Esophagus (tissue), 2 donors: ENCODE measurements around the gene SLC34A2. TPM values are rescaled to one million over a fixed set of nuclear protein-coding genes. Genes with fewer than 3 reads are reported as not detected.
"Not testable (repeated sequence)": the region's sequence is repeated elsewhere in the genome, so short reads cannot be mapped to it uniquely, and the experiment has no call there.

Source experiments
- H3K27ac ChIP-seq, 2 donors: one replicate each; pipeline ENCODE4 v1.5.1; 2013; ENCODE audit warnings: low read depth in 2 of 2, mild to moderate bottlenecking in 2 of 2, inconsistent platforms in 1 of 2, low read length in 1 of 2, moderate library complexity in 1 of 2
- H3K27me3 ChIP-seq, 2 donors: one replicate each; pipeline ENCODE4 v1.6.1; 2013; ENCODE audit warnings: low read length in 2 of 2, control low read depth in 1 of 2, mild to moderate bottlenecking in 1 of 2; ENCODE audit not compliant: insufficient read depth in 2 of 2, control insufficient read depth in 1 of 2
- H3K36me3 ChIP-seq, 2 donors: one replicate each; pipeline ENCODE4 v1.6.1; 2013; ENCODE audit warnings: low read length in 1 of 2; ENCODE audit not compliant: control insufficient read depth in 2 of 2, insufficient read depth in 2 of 2
- H3K4me1 ChIP-seq, 2 donors: one replicate each; pipeline ENCODE4 v1.6.1; 2013; ENCODE audit warnings: low read length in 1 of 2; ENCODE audit not compliant: control insufficient read depth in 2 of 2, insufficient read depth in 2 of 2
- H3K4me3 ChIP-seq, 2 donors: one replicate each; pipeline ENCODE4 v1.5.1; 2013; ENCODE audit warnings: low read length in 2 of 2, mild to moderate bottlenecking in 2 of 2, low read depth in 1 of 2, moderate library complexity in 1 of 2
- H3K9me3 ChIP-seq, 2 donors: one replicate each; pipeline ENCODE4 v1.6.1; 2013; ENCODE audit warnings: mild to moderate bottlenecking in 2 of 2, low read depth in 1 of 2, low read length in 1 of 2, moderate library complexity in 1 of 2; ENCODE audit not compliant: control insufficient read depth in 2 of 2, insufficient read depth in 1 of 2
- WGBS, 2 donors: extraction: QIAGEN DNeasy Blood & Tissue Kit; methylation state at CpG; one replicate each; pipeline ENCODE4 v1.1.7; 2013; 5-methylcytosine and 5-hydroxymethylcytosine counted together
- polyA plus RNA-seq, 2 donors: library from polyadenylated mRNA; stranded (reverse); fragments of 200-250 nt; gene quantifications; one replicate each; pipeline ENCODE4 v1.2.3, GENCODE V29; 2013
- donor health status: healthy with polysubstance abuse.
- donor health status: Bipolar disorder and iron deficiency.

Gene SLC34A2, protein sequence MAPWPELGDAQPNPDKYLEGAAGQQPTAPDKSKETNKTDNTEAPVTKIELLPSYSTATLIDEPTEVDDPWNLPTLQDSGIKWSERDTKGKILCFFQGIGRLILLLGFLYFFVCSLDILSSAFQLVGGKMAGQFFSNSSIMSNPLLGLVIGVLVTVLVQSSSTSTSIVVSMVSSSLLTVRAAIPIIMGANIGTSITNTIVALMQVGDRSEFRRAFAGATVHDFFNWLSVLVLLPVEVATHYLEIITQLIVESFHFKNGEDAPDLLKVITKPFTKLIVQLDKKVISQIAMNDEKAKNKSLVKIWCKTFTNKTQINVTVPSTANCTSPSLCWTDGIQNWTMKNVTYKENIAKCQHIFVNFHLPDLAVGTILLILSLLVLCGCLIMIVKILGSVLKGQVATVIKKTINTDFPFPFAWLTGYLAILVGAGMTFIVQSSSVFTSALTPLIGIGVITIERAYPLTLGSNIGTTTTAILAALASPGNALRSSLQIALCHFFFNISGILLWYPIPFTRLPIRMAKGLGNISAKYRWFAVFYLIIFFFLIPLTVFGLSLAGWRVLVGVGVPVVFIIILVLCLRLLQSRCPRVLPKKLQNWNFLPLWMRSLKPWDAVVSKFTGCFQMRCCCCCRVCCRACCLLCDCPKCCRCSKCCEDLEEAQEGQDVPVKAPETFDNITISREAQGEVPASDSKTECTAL
- under 1 TPM; 0.12 to 0.14 TPM for polyA plus RNA-seq

DNA sequence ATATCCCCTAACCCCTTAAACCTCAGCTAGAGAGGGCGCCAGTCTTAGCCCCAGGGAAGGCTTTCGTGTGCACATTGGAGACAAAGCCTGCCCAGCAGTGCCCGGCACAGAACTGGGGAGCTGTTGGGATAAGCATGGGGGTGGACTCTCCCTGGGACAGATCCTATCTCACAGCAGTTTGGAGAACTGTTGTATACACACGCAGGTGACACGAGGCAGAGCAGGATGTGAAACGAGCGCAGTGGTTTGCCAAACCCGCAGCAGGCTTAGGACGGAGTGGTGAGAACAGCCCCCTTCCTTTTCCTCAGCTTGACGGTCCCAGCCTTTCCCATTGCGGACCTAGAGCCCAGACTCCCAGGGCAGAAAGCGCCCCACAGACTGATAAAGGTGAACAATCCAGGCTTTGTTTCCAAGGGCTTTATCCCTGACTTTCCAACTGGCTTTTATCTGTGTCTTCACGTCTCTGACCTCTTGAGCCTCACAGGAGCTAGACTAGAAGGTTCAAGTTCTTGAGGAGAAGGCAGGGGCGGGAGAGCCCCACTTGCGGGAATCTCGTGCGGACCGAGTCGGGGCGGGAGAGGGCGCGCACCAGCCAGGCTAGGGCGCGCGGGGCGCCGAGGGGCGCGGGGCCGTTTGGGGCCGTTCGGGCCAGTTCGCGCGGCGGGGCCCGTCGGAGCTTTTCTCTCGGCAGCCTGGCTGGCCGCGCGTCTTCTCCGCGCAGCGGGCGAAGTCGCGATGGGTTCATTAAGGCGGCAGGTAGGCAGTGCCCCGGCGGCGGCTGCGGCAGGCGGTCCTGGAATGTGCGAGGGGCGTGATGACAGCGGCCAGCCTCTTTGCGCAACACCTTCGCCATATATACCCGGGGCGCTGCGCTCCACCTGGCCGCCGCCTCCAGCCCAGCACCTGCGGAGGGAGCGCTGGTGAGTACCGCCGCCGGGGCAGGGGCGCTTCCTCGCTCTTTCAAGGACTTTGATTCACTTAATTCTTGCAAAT, at the start of gene SLC34A2:
Gene SLC34A2 (plus strand): TSS at position 881 of the 993 bp plus-strand sequence. CDS start 6,650 bp downstream, outside the sequence.
- H3K27ac ChIP-seq = no peak within 1 kb of the TSS
- peaks cover 0 to 5% of the 10 kb centered on the region in 2 donors for H3K4me1 ChIP-seq
- no peaks in the 10 kb centered on the region for H3K9me3 ChIP-seq
- H3K4me3 ChIP-seq = peak within 1 kb of the TSS in 1 of 2 donors; percentile 7
- no peaks in the 10 kb centered on the region for H3K36me3 ChIP-seq
- 8 to 10% methylated on average over 67 to 71 of the region's 71 CpGs for WGBS, 2 donors
- H3K27me3 ChIP-seq = peaks cover 3 to 6% of the 10 kb centered on the region in 2 donors

DNA sequence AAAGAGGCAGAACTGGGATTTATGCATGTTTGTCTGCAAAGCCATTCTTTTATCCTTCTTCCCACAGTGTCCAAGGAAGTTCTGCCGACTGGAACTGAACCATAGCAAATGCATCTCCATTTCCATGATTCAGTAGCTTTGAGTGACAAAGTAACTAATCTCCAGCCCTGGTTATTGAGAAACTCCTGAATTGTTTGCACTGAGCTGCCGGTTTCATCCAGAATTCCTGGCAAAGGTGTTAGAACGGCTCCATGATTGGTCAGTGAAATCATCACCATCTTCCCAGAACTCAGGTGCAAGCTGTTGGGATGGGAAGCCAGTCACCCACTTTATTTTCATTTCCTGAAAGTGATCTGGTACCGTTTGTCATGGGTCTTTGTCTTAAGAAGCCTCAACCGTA, 47.0 kb upstream of the SLC34A2 start:
- H3K27me3 ChIP-seq = no peaks in the 10 kb centered on the region
- H3K27ac ChIP-seq = no peak overlapping the region
- no peaks in the 10 kb centered on the region for H3K36me3 ChIP-seq
- no peaks in the 10 kb centered on the region for H3K9me3 ChIP-seq
- H3K4me3 ChIP-seq = no peak overlapping the region
- 62 to 65% methylated on average over 5 of the region's 5 CpGs for WGBS, 2 donors
- H3K4me1 ChIP-seq = no peaks in the 10 kb centered on the region

DNA sequence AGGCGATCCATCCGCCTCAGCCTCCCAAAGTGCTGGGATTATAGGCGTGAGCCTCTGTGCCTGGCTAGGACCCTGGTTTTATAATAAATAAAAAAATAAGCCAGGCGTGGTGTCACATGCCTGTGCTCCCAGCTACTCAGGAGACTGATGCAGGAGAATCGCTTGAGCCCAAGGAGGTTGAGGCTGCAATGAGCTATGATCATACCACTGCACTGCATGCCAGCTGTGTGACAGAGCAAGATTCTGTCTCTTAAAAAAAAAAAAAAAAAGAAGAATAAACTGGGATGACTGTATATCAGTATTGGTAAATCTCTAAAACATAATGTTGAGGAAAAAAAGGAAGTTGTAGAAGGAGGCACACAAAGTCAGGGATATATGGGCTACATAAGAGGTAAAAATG, 45.7 kb upstream of the SLC34A2 start:
- Histone ChIP-seq H3K9me3 (no peaks in the 10 kb centered on the region), H3K27me3 (no peaks in the 10 kb centered on the region), H3K36me3 (no peaks in the 10 kb centered on the region), H3K4me1 (no peaks in the 10 kb centered on the region), H3K27ac (no peak overlapping the region), H3K4me3 (no peak overlapping the region)
- WGBS, 2 donors = 89 to 92% methylated on average over 5 of the region's 5 CpGs

DNA sequence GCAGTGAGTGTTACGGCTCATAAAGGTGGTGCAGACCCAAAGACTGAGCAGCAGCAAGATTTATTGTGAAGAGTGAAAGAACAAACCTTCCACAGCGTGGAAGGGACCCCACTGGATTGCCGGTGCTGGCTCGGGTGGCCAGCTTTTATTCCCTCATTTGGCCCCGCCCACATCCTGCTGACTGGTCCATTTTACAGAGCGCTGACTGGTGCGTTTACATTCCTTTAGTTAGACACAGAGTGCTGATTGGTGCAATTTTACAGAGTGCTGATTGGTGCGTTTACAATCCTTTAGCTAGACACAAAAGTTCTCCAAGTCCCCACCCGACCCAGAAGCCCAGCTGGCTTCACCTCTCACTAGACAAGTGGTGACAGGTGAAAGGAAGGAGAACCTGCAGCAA, 42.0 kb upstream of the SLC34A2 start:
- H3K36me3 ChIP-seq, H3K4me1 ChIP-seq, H3K9me3 ChIP-seq, H3K27me3 ChIP-seq, H3K27ac ChIP-seq, H3K4me3 ChIP-seq: not testable (repeated sequence)
- 83 to 84% methylated on average over 9 of the region's 9 CpGs for WGBS, 2 donors

DNA sequence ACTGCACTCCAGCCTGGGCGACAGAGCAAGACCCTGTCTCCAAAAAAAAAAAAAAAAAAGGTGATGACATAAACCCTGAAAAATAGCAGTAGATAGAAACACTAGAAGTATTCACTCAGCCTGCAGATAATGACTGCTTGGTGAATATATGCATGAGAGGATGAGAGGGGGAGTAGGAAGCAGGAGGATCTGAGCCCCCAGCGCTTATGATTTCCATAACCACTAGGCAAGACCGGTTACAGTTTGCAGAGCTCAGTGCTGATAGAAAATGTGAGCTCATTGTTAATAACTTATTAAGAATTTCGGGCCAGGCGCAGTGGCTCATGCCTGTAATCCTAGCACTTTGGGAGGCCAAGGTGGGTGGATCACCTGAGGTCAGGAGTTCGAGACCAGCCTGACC, 40.8 kb upstream of the SLC34A2 start:
- H3K36me3 ChIP-seq = no peaks in the 10 kb centered on the region
- H3K9me3 ChIP-seq = peaks cover 0 to 2% of the 10 kb centered on the region in 2 donors
- H3K27ac ChIP-seq = no peak overlapping the region
- H3K4me3 ChIP-seq = no peak overlapping the region
- 92 to 97% methylated on average over 4 to 6 of the region's 6 CpGs for WGBS, 2 donors
- no peaks in the 10 kb centered on the region for H3K27me3 ChIP-seq
- no peaks in the 10 kb centered on the region for H3K4me1 ChIP-seq

DNA sequence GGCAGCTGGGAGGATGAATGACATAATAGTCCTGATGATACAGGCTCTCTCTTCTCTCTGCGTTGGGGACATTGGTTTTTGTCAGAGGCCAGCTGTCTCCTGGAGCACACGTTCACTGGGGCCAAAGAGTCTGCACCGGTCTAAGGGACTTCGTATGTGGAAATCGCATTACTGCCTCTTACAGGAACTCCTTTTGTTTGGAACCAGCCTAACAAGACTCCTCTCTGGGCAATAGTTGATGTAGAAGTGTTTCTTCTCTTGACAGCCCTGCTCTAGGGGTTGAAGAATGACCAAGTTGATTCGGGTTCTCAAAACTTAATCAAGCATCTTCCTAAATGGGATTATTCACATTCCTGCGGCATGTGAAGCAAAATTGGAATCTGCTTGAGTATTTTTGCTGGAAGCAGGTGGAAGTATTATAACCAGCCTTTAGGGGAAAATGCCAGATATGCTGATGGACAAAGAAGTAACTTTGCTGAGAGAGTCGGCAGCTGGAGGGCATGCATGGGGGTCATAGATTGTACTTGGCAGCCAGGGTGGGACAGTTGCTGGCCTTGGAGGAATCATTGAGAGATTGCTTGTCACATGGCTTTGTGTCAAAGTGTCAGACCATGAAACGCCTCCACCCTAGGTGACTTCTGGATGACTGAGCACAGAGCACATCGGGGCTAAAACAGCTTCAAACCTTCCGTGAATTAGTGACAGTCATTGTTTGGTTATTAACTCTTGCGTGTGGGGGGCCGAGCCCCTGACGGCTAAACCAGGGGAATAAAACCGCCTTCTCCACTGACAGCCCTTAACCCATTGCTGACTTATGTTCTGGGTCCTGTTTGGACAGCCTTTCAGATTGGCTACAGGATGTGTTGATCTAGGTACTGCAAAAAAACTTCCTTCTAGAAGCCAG, 34.4 kb upstream of the SLC34A2 start:
- H3K4me1 ChIP-seq = no peaks in the 10 kb centered on the region
- H3K9me3 ChIP-seq = peaks cover 0 to 2% of the 10 kb centered on the region in 2 donors
- no peaks in the 10 kb centered on the region for H3K27me3 ChIP-seq
- no peaks in the 10 kb centered on the region for H3K36me3 ChIP-seq
- WGBS, 2 donors = 41 to 52% methylated on average over 15 of the region's 15 CpGs
- H3K4me3 ChIP-seq = no peak overlapping the region
- no peak overlapping the region for H3K27ac ChIP-seq

DNA sequence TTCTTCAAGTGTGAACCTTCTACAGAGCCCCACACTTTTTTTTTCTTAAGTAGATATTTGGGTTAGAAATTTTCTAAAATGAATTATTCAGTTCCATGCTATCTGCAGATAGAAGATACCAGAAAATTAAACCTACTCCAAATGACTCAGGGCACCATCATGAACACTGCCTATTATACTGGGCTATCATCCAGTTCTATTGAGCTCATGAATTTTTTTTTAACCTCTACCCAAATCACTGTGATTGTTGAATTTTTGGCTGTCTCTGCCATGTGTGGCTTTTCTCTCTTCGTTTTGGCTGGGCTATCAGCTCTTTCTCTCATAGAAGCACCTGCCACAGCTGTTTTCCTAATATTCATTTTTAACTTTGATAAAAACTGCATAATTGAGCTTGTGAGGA, 31.0 kb upstream of the SLC34A2 start:
- Histone ChIP-seq H3K4me3 (no peak overlapping the region), H3K27ac (no peak overlapping the region), H3K4me1 (no peaks in the 10 kb centered on the region), H3K9me3 (no peaks in the 10 kb centered on the region), H3K36me3 (no peaks in the 10 kb centered on the region), H3K27me3 (no peaks in the 10 kb centered on the region)
- WGBS, 2 donors = 25 to 26% methylated on average over 1 of the region's 1 CpG

DNA sequence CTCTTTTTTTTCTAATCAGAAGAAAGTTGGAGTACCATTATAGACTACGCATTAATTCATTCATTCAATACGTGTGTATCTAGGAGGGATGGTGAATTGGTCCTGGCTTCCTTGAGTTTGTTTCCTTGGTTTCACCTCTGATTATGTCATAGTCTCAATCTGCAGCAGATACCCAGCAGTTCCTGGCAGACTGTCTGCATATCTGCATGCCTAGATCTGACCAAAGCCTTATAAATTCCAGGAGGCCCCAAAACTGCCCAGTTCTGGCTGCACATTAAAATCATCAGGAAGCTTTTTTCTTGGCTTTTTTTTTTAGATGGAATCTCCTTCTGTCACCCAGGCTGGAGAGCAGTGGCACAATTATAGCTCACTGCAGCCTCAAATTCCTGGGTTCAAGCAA, 27.2 kb upstream of the SLC34A2 start:
- peaks cover 0 to 1% of the 10 kb centered on the region in 2 donors for H3K4me1 ChIP-seq
- H3K4me3 ChIP-seq = no peak overlapping the region
- WGBS, 2 donors = 87 to 93% methylated on average over 2 of the region's 2 CpGs
- H3K27me3 ChIP-seq = no peaks in the 10 kb centered on the region
- no peak overlapping the region for H3K27ac ChIP-seq
- no peaks in the 10 kb centered on the region for H3K9me3 ChIP-seq
- no peaks in the 10 kb centered on the region for H3K36me3 ChIP-seq
